ENCODE data around the gene DIO2.

Gene DIO2

GRCh38 chr14:80202888-80203562 is 8.3 kb downstream of the DIO2 start:
- Mint-ChIP-seq H3K4me3 (no peak overlapping the region), H3K36me3 (no peaks in the 10 kb centered on the region), H3K4me1 (no peaks in the 10 kb centered on the region), H3K9me3 (no peaks in the 10 kb centered on the region), H3K27ac (no peak overlapping the region), H3K27me3 (no peaks in the 10 kb centered on the region)

GRCh38 chr14:80200093-80200492 is 11.2 kb downstream of the DIO2 start:
- no peaks in the 10 kb centered on the region for H3K9me3 Mint-ChIP-seq
- H3K4me3 Mint-ChIP-seq = no peak overlapping the region
- no peaks in the 10 kb centered on the region for H3K4me1 Mint-ChIP-seq
- H3K27ac Mint-ChIP-seq = no peak overlapping the region
- H3K36me3 Mint-ChIP-seq = no peaks in the 10 kb centered on the region
- no peaks in the 10 kb centered on the region for H3K27me3 Mint-ChIP-seq

DNA sequence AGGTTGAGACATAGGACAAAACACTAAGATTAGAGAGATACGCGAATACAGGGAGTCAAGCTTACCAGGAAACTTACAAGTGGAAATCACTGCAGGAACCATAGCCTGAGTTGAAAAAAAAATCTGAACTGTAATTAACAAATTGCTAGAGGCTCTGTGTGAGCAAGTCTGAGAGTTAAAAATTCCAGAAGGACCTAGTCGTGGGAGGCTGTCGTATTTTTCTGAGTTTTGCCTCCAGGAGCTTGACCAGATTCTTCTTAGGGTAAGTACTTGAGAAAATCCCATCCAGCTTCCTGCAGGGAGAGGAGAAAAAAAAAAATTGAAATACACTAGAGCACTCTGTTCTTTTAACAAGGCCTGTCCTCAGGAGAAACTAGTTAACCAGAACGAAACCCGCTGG is 22.7 kb downstream of the DIO2 start:
- Mint-ChIP-seq H3K27ac (no peak overlapping the region), H3K9me3 (peaks cover 7% of the 10 kb centered on the region), H3K4me1 (no peaks in the 10 kb centered on the region), H3K4me3 (no peak overlapping the region), H3K27me3 (no peaks in the 10 kb centered on the region), H3K36me3 (no peaks in the 10 kb centered on the region)

DNA sequence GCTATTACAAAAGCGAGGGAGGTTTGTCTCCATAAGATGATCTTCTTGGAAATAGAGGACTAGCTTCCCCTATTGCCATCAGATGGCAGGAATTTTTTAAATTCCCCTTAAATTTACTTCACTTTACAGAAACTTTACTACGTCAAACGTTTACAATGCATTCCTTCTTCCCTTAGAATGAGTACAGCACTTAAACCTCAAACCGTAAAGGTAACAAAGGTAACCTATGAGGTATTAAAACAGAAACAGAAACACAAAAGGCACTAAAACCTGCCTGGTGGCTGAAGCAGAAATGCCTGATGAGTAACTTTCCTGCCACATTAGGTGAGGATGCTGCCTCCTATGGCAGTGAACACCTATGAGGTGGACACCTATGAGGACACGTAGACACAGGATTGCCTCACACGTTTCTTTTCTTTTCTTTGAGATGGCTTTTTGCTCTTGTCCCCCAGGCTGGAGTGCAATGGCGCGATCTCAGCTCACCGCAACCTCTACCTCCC is 25.0 kb downstream of the DIO2 start:
- H3K4me1 Mint-ChIP-seq = no peaks in the 10 kb centered on the region
- no peak overlapping the region for H3K27ac Mint-ChIP-seq
- H3K27me3 Mint-ChIP-seq = no peaks in the 10 kb centered on the region

GRCh38 chr14:80176893-80177292 is 34.4 kb downstream of the DIO2 start:
- H3K4me3 Mint-ChIP-seq = no peak overlapping the region
- H3K27ac Mint-ChIP-seq = no peak overlapping the region
- H3K36me3 Mint-ChIP-seq = no peaks in the 10 kb centered on the region
- no peaks in the 10 kb centered on the region for H3K4me1 Mint-ChIP-seq
- H3K9me3 Mint-ChIP-seq = peaks cover 6% of the 10 kb centered on the region
- peaks cover 2% of the 10 kb centered on the region for H3K27me3 Mint-ChIP-seq

More for the DNA sequence above, 25.0 kb downstream of the DIO2 start:
- Mint-ChIP-seq H3K36me3 (no peaks in the 10 kb centered on the region), H3K9me3 (peaks cover 7% of the 10 kb centered on the region), H3K4me3 (no peak overlapping the region)

- Mint-ChIP-seq H3K27ac (no peak overlapping the region), H3K27me3 (no peaks in the 10 kb centered on the region), H3K36me3 (no peaks in the 10 kb centered on the region), H3K4me3 (no peak overlapping the region), H3K4me1 (no peaks in the 10 kb centered on the region), H3K9me3 (peaks cover 11% of the 10 kb centered on the region)
Observed at GRCh38 chr14:80172375-80173051, 38.8 kb downstream of the DIO2 start.

DNA sequence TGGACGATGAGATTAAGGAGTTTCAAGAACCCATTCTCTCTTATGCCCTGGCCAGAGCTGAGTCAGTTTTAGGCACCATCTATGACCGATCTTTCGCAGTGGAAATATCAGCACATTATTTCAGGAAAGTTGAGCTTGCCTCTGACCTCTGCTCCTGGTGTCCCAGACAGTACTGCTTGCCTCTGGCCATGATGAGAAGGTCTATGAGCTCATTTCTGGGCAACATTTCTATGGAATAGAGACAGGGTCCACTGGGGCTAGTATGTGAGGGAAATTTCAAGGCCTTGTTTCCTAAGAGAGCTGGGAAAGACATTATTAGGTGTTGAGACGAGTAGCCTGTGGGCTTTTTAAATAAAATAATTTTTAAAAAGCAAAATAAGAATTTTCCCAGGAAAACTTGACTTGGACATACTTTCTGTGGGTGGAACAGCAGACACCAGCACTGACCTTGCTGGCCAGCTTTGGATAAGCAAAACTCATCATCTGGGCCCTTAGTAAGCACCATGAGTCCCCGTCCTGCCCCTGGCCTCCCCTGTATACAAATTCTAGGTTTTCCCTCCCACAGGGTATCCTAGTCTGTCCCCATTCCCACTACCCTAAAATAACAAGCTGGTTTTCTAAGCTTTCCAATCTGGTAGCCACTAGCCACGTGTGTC is 43.4 kb downstream of the DIO2 start:
- no peak overlapping the region for H3K27ac Mint-ChIP-seq
- H3K4me3 Mint-ChIP-seq = no peak overlapping the region
- no peaks in the 10 kb centered on the region for H3K4me1 Mint-ChIP-seq
- no peaks in the 10 kb centered on the region for H3K27me3 Mint-ChIP-seq
- peaks cover 10% of the 10 kb centered on the region for H3K9me3 Mint-ChIP-seq
- H3K36me3 Mint-ChIP-seq = no peaks in the 10 kb centered on the region

DNA sequence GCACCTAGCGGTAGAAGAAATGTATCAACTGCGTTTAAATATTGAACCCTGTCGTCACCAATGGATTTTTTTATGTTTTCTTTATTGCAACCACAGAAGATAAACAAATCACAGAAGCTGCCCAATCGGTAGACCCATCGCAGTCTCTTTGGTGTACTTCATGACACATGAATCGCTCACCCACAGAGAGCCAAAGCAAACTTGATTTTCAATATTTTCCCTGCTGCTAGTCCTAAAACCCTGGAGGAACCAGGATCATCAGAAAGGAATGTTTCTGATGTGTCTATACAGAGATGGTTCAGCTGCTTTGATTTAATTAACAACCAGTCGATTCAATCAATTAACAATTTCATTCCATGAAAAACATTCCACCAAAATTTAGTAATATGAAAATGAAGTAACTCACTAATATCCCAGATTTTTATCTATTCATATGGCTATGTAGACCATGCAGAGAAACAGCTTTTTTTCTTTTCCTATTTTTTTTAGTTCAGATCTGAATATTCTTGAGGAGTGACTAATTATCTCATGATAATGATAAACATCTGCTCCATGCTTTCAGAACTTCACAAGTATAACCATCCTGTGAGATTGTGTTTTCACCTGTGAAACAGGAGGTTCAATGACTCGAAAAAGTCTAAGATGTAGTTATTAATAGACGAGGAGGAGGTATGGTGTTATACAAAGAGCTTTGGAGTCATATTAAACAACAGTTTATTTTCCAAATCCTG is 46.1 kb downstream of the DIO2 start:
- Mint-ChIP-seq H3K36me3 (no peaks in the 10 kb centered on the region), H3K27ac (no peak overlapping the region), H3K4me1 (no peaks in the 10 kb centered on the region), H3K4me3 (no peak overlapping the region), H3K27me3 (no peaks in the 10 kb centered on the region), H3K9me3 (peaks cover 10% of the 10 kb centered on the region)

DNA sequence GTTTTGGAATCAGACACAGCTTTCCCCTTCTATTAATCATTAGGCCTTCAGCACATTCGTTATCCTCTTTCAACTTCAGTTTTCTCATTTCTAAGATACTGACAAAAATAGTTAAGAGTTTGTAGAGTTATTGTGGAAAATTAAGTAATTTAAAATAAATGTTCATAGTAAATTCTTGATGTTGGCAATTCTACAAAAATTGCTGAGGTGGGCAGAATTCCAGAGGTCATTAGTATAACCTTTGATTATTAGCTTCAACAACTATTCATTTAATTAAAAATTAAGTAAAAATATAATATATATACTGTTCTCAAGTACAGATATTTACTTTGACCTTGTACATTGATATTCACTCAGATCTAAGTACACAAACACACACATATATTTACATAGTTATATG is 58.5 kb downstream of the DIO2 start:
- Mint-ChIP-seq H3K36me3 (no peaks in the 10 kb centered on the region), H3K4me3 (no peak overlapping the region), H3K27me3 (peaks cover 1% of the 10 kb centered on the region), H3K4me1 (no peaks in the 10 kb centered on the region), H3K27ac (no peak overlapping the region), H3K9me3 (no peaks in the 10 kb centered on the region)

GRCh38 chr14:80152166-80152565 is 59.1 kb downstream of the DIO2 start:
- no peak overlapping the region for H3K27ac Mint-ChIP-seq
- H3K4me1 Mint-ChIP-seq = no peaks in the 10 kb centered on the region
- peaks cover 1% of the 10 kb centered on the region for H3K27me3 Mint-ChIP-seq
- H3K9me3 Mint-ChIP-seq = peaks cover 3% of the 10 kb centered on the region
- H3K36me3 Mint-ChIP-seq = no peaks in the 10 kb centered on the region
- no peak overlapping the region for H3K4me3 Mint-ChIP-seq

DNA sequence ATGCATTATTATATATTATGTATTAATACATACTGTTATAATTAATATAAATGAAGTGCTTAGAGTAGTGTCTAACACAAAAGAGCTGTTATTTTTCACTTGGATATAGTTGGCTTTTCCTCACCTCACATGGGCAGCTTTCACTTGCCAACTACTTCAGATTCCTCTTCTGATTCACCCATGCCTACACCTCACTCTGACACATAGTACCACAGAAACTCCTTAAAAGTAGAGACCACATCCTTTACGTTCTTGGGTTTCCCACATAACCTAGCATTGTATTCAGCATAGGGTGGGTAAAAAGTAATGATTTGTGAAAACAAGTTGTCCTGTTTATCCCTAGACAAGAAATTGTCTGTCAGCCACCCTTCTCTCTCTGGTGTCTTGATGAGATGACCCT is 61.0 kb downstream of the DIO2 start:
- Mint-ChIP-seq H3K36me3 (no peaks in the 10 kb centered on the region), H3K4me3 (no peak overlapping the region), H3K27me3 (peaks cover 1% of the 10 kb centered on the region), H3K9me3 (peaks cover 16% of the 10 kb centered on the region), H3K4me1 (no peaks in the 10 kb centered on the region), H3K27ac (no peak overlapping the region)
